Activated naive CD4-positive, alpha-beta T cell treated with anti-CD3 and anti-CD28 coated beads, Interleukin-2, amount 50 U/mL, for 24 hours (primary cell): Measurements from ENCODE around the gene PSEN1.

ENCODE experiments used
- H3K27ac Mint-ChIP-seq: one replicate; pipeline ENCODE4 v1.8.0; 2021; ENCODE audit warnings: mild to moderate bottlenecking, mixed read lengths
- H3K27me3 Mint-ChIP-seq: one replicate; pipeline ENCODE4 v1.8.0; 2021; ENCODE audit warnings: mixed read lengths
- H3K36me3 Mint-ChIP-seq: one replicate; pipeline ENCODE4 v1.8.0; 2021; ENCODE audit warnings: mixed read lengths
- H3K4me1 Mint-ChIP-seq: one replicate; pipeline ENCODE4 v1.8.0; 2021; ENCODE audit warnings: mixed read lengths
- H3K4me3 Mint-ChIP-seq: one replicate; pipeline ENCODE4 v1.8.0; 2021; ENCODE audit warnings: mild to moderate bottlenecking, mixed read lengths
- H3K9me3 Mint-ChIP-seq: one replicate; pipeline ENCODE4 v1.8.0; 2021; ENCODE audit warnings: mixed read lengths

The PSEN1 gene

DNA sequence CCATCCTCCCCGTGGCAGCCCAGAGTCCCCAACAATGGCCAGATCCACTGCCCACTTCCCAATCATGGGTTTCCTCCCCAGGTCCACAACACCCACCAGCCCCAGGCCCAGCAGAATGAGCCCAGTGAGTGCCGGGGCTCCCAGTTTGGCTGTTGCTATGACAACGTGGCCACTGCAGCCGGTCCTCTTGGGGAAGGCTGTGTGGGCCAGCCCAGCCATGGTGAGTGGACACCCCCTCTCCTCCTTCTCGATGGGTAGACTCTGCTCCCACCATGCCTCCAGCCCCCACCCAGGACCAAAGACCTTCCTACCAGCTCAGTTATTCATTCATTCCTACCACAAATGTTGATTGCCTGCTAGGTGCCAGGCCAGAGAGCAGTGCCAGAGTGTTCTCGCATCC is 124.8 kb downstream of the PSEN1 start:
- H3K36me3 Mint-ChIP-seq = no peaks in the 10 kb centered on the region
- H3K27me3 Mint-ChIP-seq = peaks cover 2% of the 10 kb centered on the region
- no peak overlapping the region for H3K27ac Mint-ChIP-seq
- no peaks in the 10 kb centered on the region for H3K4me1 Mint-ChIP-seq
- no peaks in the 10 kb centered on the region for H3K9me3 Mint-ChIP-seq
- H3K4me3 Mint-ChIP-seq = no peak overlapping the region

DNA sequence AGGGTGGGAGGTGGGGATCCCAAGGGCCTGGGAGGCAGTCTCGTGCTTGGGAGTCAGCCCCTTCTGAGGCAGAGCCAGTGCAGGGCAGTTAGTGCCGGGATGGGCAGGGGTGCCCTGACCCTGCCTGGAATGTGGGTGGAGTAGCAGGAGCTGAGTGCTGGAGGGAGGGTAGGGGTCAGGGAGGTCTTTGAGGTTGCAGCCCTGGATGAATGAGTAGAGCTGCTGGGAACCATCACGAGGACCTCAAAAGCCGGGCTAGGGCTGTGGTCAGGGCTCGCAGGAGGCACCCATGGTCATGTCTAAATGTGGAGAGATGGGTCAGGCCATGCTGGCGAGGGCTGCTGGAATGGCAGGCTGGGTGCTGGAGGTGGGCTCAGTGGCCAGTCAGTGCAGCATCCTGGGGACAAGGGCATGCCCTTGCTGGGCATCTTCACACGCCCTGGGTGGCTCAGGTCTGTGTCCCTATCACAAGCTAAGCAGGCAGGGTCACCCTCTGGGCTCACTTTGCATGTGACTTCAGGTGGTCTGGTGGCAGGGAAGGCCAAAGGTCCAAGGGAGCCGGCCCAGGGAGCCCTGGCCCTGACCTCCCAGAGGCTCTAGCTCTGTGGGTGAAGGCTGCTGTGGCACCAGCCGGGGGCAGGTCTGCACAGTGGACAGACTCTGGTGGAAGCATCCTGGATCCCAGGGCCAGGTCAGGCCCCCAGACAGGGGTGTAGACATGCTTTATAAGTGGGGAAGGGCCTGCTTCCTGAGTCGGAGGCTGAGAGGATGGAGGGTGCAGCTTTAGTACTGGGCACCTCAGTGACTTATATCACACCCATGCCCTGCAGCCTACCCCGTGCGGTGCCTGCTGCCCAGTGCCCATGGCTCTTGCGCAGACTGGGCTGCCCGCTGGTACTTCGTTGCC is 125.5 kb downstream of the PSEN1 start:
- peaks cover 2% of the 10 kb centered on the region for H3K27me3 Mint-ChIP-seq
- H3K9me3 Mint-ChIP-seq = no peaks in the 10 kb centered on the region
- no peak overlapping the region for H3K4me3 Mint-ChIP-seq
- no peaks in the 10 kb centered on the region for H3K36me3 Mint-ChIP-seq
- H3K4me1 Mint-ChIP-seq = no peaks in the 10 kb centered on the region
- H3K27ac Mint-ChIP-seq = no peak overlapping the region

DNA sequence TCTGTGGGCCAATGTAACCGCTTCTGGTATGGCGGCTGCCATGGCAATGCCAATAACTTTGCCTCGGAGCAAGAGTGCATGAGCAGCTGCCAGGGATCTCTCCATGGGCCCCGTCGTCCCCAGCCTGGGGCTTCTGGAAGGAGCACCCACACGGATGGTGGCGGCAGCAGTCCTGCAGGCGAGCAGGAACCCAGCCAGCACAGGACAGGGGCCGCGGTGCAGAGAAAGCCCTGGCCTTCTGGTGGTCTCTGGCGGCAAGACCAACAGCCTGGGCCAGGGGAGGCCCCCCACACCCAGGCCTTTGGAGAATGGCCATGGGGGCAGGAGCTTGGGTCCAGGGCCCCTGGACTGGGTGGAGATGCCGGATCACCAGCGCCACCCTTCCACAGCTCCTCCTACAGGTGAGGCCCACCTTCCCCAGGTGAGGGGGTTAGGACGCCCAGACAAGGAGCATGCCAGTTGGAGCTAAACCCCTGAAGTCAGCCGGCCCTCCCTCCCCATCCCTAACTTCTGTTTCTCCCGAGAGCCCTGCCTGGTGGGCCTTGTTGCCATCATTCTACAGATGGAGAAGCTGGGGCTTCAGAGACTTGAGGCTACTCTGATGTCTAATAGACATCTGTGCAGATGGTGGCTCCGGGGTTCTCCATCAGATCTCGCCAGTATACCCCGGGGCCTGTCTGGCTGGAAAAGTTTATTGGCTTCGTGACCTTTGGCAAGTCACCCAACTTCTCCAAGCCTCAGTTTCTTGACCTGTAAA is 126.3 kb downstream of the PSEN1 start:
- H3K27me3 Mint-ChIP-seq = peaks cover 2% of the 10 kb centered on the region
- no peak overlapping the region for H3K4me3 Mint-ChIP-seq
- no peaks in the 10 kb centered on the region for H3K9me3 Mint-ChIP-seq
- no peaks in the 10 kb centered on the region for H3K36me3 Mint-ChIP-seq
- H3K4me1 Mint-ChIP-seq = no peaks in the 10 kb centered on the region
- H3K27ac Mint-ChIP-seq = no peak overlapping the region

DNA sequence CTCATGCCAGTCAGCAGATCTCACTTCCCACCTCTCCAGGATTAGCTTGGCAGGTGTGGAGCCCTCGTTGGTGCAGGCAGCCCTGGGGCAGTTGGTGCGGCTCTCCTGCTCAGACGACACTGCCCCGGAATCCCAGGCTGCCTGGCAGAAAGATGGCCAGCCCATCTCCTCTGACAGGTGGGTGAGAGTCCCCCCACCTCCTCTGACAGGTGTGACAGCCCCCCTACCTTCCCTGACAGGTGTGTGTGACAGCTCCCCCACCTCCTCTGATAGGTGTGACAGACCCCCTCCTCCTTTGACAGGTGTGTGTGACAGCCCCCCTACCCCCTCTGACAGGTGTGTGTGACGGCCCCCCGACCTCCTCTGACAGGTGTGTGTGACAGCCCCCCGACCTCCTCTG is 127.3 kb downstream of the PSEN1 start:
- Mint-ChIP-seq H3K9me3 (no peaks in the 10 kb centered on the region), H3K4me3 (no peak overlapping the region), H3K27me3 (peaks cover 2% of the 10 kb centered on the region), H3K27ac (no peak overlapping the region), H3K4me1 (no peaks in the 10 kb centered on the region), H3K36me3 (no peaks in the 10 kb centered on the region)

DNA sequence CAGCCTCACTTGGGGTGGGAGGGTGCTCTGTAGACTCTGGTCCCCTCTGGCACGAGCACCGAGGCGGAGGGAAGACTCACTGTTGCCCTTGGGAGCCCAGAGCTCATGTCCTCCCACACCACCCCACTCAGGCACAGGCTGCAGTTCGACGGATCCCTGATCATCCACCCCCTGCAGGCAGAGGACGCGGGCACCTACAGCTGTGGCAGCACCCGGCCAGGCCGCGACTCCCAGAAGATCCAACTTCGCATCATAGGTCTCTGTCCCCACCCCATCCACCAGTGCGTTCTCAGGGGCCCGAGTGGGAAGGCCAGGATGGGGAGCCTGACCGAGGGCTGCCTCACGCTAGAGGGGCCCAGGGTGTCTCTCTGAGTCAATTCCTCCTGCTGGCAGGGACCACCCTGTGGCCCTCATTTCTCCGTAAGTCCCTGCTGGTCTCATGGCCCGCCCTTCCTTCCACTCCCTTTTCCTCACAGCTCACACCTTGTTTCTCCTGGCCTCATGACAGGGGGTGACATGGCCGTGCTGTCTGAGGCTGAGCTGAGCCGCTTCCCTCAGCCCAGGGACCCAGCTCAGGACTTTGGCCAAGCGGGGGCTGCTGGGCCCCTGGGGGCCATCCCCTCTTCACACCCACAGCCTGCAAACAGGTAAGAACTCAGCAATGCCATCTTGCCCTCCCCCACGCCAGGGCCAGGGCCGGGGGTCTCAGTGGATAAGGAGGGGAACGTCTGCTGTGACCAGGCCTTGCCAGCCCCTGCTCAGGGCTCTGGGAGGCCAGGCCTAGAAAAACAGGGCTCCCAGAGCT is 128.0 kb downstream of the PSEN1 start:
- peaks cover 2% of the 10 kb centered on the region for H3K36me3 Mint-ChIP-seq
- H3K4me3 Mint-ChIP-seq = no peak overlapping the region
- H3K4me1 Mint-ChIP-seq = peaks cover 2% of the 10 kb centered on the region
- no peaks in the 10 kb centered on the region for H3K9me3 Mint-ChIP-seq
- H3K27me3 Mint-ChIP-seq = peaks cover 5% of the 10 kb centered on the region
- no peak overlapping the region for H3K27ac Mint-ChIP-seq

DNA sequence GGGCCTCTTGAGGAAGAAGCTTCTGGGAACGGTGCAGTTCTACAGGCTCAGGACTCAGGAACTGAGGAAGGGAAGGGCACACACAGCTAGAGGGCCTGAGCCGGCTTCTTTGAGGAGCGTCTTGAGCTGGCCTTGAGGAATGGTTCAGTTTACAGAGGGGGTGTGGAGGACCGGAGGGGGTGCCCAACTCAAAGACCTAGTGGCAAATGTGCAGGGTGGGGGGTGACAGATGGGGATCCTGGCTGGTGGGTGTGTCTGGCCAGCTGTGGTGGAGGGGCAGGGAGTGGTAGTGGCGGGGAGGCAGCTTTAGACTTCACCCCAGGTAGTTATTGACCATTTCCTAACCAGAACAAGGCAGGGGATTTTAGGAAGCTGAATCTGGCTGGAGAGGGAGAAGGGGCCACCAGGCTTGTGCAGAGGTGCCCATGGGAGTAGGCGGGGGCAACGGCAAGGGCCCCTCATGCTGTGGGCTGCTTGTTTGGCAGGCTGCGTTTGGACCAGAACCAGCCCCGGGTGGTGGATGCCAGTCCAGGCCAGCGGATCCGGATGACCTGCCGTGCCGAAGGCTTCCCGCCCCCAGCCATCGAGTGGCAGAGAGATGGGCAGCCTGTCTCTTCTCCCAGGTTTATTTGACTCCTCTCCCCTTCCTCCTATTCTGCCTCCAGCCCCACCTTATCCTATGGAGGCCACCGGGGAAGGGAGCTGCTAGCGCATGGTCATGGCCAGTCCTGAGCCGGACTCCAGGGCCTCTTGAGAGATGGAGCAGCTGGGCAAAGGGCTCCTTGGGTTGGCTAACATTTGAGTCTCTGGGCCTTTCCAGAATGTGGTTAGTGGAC is 128.8 kb downstream of the PSEN1 start:
- Mint-ChIP-seq H3K36me3 (peaks cover 2% of the 10 kb centered on the region), H3K9me3 (no peaks in the 10 kb centered on the region), H3K27me3 (peaks cover 7% of the 10 kb centered on the region), H3K27ac (no peak overlapping the region), H3K4me1 (peaks cover 7% of the 10 kb centered on the region), H3K4me3 (no peak overlapping the region)

DNA sequence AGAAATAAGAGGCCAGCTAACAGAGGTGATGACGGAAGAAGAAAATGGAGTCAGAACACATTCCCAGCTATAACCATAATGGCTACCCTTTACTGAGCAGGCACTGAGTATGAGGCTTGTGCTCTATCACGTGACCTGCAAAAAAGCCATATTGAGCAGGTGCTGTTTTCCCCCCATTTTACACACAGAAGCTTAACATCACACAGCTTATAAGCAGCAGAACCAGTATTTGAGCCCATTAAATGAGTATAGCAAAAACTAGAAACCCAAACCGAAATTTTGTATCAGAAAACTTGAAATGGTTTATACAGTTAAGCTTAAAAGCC is 129.4 kb downstream of the PSEN1 start:
- H3K27ac Mint-ChIP-seq = no peak overlapping the region
- H3K4me3 Mint-ChIP-seq = no peak overlapping the region
- peaks cover 2% of the 10 kb centered on the region for H3K36me3 Mint-ChIP-seq
- no peaks in the 10 kb centered on the region for H3K9me3 Mint-ChIP-seq
- peaks cover 13% of the 10 kb centered on the region for H3K4me1 Mint-ChIP-seq
- H3K27me3 Mint-ChIP-seq = peaks cover 9% of the 10 kb centered on the region

DNA sequence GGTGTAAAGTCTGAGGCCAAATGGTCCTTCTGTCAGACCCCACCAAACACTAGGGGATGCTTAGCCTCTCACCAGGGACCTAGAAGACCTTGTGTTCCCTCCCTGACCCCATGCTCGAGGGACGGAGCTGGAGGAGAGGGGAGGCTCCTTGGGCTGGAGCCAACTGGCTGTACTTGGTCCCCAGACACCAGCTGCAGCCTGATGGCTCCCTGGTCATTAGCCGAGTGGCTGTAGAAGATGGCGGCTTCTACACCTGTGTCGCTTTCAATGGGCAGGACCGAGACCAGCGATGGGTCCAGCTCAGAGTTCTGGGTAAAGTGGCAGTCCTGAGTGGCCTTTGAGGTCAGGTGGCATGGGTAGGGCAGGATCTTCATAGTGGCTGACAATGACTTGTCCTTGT is 130.0 kb downstream of the PSEN1 start:
- Mint-ChIP-seq H3K9me3 (no peaks in the 10 kb centered on the region), H3K4me1 (peaks cover 15% of the 10 kb centered on the region), H3K36me3 (peaks cover 2% of the 10 kb centered on the region), H3K27me3 (peaks cover 9% of the 10 kb centered on the region), H3K27ac (no peak overlapping the region), H3K4me3 (no peak overlapping the region)

DNA sequence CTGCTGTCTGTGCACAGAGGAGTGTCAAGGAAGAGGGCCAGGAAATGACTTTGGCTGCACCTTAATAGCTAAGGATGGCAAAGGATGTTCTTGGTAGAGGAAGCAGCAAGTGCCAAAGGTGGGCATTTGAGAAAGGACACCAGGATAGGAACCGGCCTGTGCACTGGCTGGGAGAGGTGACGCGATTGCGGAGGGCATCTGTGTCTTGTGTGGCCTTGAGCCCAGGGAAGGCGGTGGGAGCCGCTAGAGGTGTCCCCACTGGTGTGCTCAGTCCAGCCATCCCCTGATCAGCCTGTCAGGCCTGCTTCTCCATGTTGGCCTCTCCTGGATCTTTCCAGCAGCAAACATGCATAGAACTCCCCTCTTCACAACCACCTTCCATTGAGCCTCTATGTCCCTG is 131.2 kb downstream of the PSEN1 start:
- Mint-ChIP-seq H3K4me3 (no peak overlapping the region), H3K27me3 (peaks cover 9% of the 10 kb centered on the region), H3K4me1 (peaks cover 15% of the 10 kb centered on the region), H3K36me3 (peaks cover 2% of the 10 kb centered on the region), H3K27ac (no peak overlapping the region), H3K9me3 (no peaks in the 10 kb centered on the region)

DNA sequence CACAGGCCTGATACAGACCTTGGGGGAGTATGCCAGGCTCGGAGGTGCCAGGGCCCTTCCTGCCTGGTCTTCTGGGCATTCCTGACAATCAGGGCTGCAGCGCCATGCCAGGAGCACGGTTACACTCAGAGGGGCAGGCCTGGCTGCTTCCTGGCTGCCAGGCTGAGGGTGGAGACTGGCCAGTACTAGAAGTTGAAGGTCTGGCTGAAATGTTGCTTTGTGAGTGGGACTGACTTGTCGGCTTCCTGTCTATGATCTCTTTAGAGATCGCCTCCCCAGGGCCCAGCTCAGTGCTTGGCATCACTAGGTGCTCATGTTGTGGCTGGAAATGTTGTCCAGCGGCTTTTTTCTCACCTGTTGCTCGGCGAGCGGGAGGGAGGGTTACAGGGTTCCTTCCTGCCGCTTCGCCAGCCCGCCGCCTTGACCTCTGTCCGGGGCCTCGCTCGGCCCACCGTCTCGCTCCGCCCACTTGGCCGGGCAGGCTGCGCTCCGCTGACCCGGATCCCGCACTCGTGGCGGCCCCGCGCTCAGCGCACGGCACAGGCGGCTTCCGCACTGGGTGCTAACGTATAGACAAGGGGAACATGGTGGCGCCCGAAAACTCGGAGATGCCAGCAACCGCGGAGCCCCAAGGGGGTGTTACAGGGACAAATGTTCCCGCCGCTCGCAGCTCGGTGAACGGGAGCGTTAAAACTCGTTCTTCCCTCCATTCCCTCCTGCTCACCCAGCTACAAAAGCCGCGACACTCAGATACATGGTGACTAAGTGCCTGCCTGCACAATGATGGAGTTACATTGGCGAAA is 133.6 kb downstream of the PSEN1 start:
- Mint-ChIP-seq H3K4me3 (peak overlapping the region; percentile 72), H3K36me3 (peaks cover 2% of the 10 kb centered on the region), H3K4me1 (peaks cover 15% of the 10 kb centered on the region), H3K27ac (no peak overlapping the region), H3K27me3 (peaks cover 9% of the 10 kb centered on the region), H3K9me3 (no peaks in the 10 kb centered on the region)

DNA sequence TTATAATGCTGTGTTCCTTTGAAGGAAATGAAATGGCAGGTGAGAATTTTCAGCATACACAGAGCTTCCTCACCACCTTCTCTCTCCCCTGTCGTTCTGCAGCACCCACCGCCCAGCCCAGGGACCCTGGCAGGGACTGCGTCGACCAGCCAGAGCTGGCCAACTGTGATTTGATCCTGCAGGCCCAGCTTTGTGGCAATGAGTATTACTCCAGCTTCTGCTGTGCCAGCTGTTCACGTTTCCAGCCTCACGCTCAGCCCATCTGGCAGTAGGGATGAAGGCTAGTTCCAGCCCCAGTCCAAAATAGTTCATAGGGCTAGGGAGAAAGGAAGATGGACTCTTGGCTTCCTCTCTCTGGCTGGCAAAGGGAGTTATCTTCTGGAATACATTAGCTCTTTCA is 136.1 kb downstream of the PSEN1 start:
- Mint-ChIP-seq H3K36me3 (peaks cover 2% of the 10 kb centered on the region), H3K4me1 (peaks cover 15% of the 10 kb centered on the region), H3K9me3 (no peaks in the 10 kb centered on the region), H3K4me3 (no peak overlapping the region), H3K27me3 (peaks cover 7% of the 10 kb centered on the region), H3K27ac (no peak overlapping the region)
